HepG2 (cell line): ENCODE results near the gene POLR1D. TPM values are rescaled to one million over a fixed set of nuclear protein-coding genes. Genes with fewer than 3 reads are reported as not detected.
A peak's percentile ranks its signal among the peaks of the same experiment; 100 is the strongest.

ENCODE experiments used
- AGO2 ChIP-seq: fragments of 200-400 bp; formaldehyde crosslinking; optimal IDR thresholded peaks from 2 replicates; pipeline ENCODE3; 2017; ENCODE audit warnings: mild to moderate bottlenecking, low read depth, low read length, moderate library complexity
- ATF7-NPFF ChIP-seq: sonication (generic); formaldehyde crosslinking; IDR thresholded peaks from 2 replicates; pipeline ENCODE4 v1.8.1; 2023; ENCODE audit warnings: mild to moderate bottlenecking, low read depth, missing genetic modification reagents, moderate library complexity
- BORCS8-MEF2B ChIP-seq: sonication (generic); formaldehyde crosslinking; IDR thresholded peaks from 2 replicates; pipeline ENCODE4 v1.8.0; 2022; ENCODE audit warnings: mild to moderate bottlenecking, missing genetic modification reagents
- CBX2 ChIP-seq, 2 experiments: fragments of 200-600 bp in 1 of 2; sonication (generic); formaldehyde crosslinking in 1 of 2; IDR thresholded peaks; 2 replicates each; pipeline versions ENCODE4 v1.7.0 to v1.8.1; 2018 to 2022; ENCODE audit warnings: low read depth in 2 of 2, low read length in 1 of 2, mild to moderate bottlenecking in 1 of 2, missing genetic modification reagents in 1 of 2
- HMG20A ChIP-seq: IDR thresholded peaks from 2 replicates; pipeline ENCODE4 v1.6.1; 2016; ENCODE audit warnings: borderline replicate concordance
- MBNL3 ChIP-seq: fragments of 250-450 bp; sonication (Bioruptor Pico); conservative IDR thresholded peaks from 2 replicates; pipeline ENCODE4 v1.8.0; 2022; ENCODE audit warnings: mild to moderate bottlenecking, inconsistent platforms
- SIX1 ChIP-seq: sonication (generic); formaldehyde crosslinking; IDR thresholded peaks from 2 replicates; pipeline ENCODE4 v1.4.0; 2020; ENCODE audit warnings: missing genetic modification reagents, borderline replicate concordance
- SMC3 ChIP-seq: IDR thresholded peaks from 2 replicates; pipeline ENCODE4 v1.6.1; 2011; ENCODE audit warnings: low read length, improper control_type of control experiment
- TBL1XR1 ChIP-seq: fragments of 150-350 bp; IDR thresholded peaks from 2 replicates; pipeline ENCODE4 v1.6.1; 2014; ENCODE audit warnings: borderline replicate concordance, low read length; ENCODE audit not compliant: partially characterized antibody
- XRCC5 ChIP-seq: fragments of 200-400 bp; formaldehyde crosslinking; optimal IDR thresholded peaks from 2 replicates; pipeline ENCODE3; 2017; ENCODE audit warnings: mild to moderate bottlenecking, low read length
- ZC3H4 ChIP-seq: sonication (generic); formaldehyde crosslinking; IDR thresholded peaks from 2 replicates; pipeline ENCODE4 v1.4.0; 2020; ENCODE audit warnings: missing genetic modification reagents, borderline replicate concordance
- ZNF251 ChIP-seq: sonication (generic); formaldehyde crosslinking; IDR thresholded peaks from 2 replicates; pipeline ENCODE4 v1.9.0; 2021; ENCODE audit warnings: mild to moderate bottlenecking, missing genetic modification reagents
- ZNF543 ChIP-seq: sonication (generic); formaldehyde crosslinking; IDR thresholded peaks from 2 replicates; pipeline ENCODE4 v1.4.0; 2020; ENCODE audit warnings: mild to moderate bottlenecking, missing genetic modification reagents
- ZNF672 ChIP-seq: sonication (generic); formaldehyde crosslinking; IDR thresholded peaks from 2 replicates; pipeline ENCODE4 v1.8.1; 2022; ENCODE audit warnings: missing genetic modification reagents
- polyA plus RNA-seq, 8 experiments: library from polyadenylated mRNA; depleted of rRNA in 3 of 8; stranded (reverse) in 7 of 8; unstranded in 1 of 8; fragments of >200 nt; fragmentation: Illumina TruSeq in 4 of 8; extraction: Trizol in 4 of 8; gene quantifications; 2 replicates each; pipeline versions ENCODE4 v1.2.1 to v1.2.3, GENCODE V29; 2011 to 2016; ENCODE audit warnings: low read depth in 4 of 8, missing spikeins in 1 of 8, mixed read lengths in 1 of 8; ENCODE audit not compliant: insufficient read depth in 1 of 8
- total RNA-seq, 5 experiments: library from RNA; depleted of rRNA; stranded (reverse); fragments of >200 nt; fragmentation: Illumina TruSeq; extraction: Trizol; gene quantifications; 2 replicates each; pipeline ENCODE4 v1.2.3, GENCODE V29; 2016; ENCODE audit warnings: low read depth in 1 of 5
- TF ChIP-seq, protein P1 (sequence below): sonication (generic); formaldehyde crosslinking; IDR thresholded peaks from 2 replicates; pipeline ENCODE4 v1.8.1; 2023; ENCODE audit warnings: missing genetic modification reagents, inconsistent platforms, borderline replicate concordance
- TF ChIP-seq, protein P2 (sequence below): sonication (generic); formaldehyde crosslinking; IDR thresholded peaks from 2 replicates; pipeline ENCODE4 v1.5.1; 2020; ENCODE audit warnings: missing genetic modification reagents, mild to moderate bottlenecking, borderline replicate concordance
- TF ChIP-seq, protein P3 (sequence below): sonication (generic); formaldehyde crosslinking; conservative IDR thresholded peaks from 2 replicates; pipeline ENCODE4 v1.4.0; 2020; ENCODE audit warnings: missing genetic modification reagents
- TF ChIP-seq, protein P4 (sequence below): sonication (generic); formaldehyde crosslinking; IDR thresholded peaks from 2 replicates; pipeline ENCODE4 v1.5.0; 2020; ENCODE audit warnings: missing genetic modification reagents
- TF ChIP-seq, protein P5 (sequence below): sonication (generic); formaldehyde crosslinking; conservative IDR thresholded peaks from 2 replicates; pipeline ENCODE4 v1.8.1; 2023; ENCODE audit warnings: missing genetic modification reagents
- TF ChIP-seq, protein P6 (sequence below): sonication (generic); formaldehyde crosslinking; IDR thresholded peaks from 2 replicates; pipeline ENCODE4 v1.5.0; 2020; ENCODE audit warnings: mild to moderate bottlenecking, missing genetic modification reagents, borderline replicate concordance

The POLR1D gene
- total and polyA plus RNA-seq, 2 of the 13 experiments (the other 11 are each of a cell fraction or from before 2014, with no cell fraction given) = 183 to 490 TPM

DNA sequence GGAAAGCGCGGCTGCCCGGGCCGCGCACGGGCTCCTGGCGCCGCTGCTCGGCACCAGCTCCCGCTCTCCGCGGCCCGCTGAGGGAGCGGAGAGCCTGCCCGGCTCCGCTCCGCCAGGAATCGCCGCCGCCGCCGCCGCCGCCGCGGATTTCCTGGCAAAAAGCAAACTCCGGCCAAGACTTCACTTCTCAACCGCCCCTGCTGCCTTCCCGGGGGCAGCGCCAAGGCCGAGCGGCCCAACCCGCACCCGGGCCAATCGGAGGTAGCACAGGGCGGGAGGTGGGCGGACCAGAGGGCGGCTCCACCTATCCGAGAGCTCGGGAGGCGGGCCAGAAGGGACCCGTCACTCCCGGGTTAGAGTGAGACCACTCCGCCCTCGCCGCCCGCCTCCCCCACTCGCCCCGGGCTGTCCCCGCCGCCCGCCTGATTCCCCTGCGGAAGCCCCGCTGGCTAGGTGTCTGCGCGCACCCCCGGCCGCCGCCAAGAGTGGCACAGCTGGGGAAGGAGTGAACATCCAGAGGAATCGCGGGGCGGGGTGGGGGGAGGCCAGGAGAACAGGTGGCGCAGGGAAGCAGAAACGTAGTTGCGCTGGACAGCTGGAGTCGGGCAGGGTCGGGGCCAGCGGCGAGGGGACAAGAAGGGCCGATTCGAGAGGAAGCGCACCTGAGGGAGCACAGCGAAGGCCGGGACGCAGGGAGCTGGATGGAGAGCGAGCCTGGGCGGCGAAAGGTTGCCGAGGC is 1.1 kb upstream of the POLR1D start, which contains the start of gene LNX2 (continued):
- TF ChIP-seq, protein P1, sequence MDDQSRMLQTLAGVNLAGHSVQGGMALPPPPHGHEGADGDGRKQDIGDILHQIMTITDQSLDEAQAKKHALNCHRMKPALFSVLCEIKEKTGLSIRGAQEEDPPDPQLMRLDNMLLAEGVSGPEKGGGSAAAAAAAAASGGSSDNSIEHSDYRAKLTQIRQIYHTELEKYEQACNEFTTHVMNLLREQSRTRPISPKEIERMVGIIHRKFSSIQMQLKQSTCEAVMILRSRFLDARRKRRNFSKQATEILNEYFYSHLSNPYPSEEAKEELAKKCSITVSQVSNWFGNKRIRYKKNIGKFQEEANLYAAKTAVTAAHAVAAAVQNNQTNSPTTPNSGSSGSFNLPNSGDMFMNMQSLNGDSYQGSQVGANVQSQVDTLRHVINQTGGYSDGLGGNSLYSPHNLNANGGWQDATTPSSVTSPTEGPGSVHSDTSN (CRISPR knock-in tag) = no peak
- TF ChIP-seq MBNL3 (CRISPR knock-in tag) (no peak), TBL1XR1 (no peak), BORCS8-MEF2B (no peak), SMC3 (no peak), AGO2 (peak; percentile 30), ZC3H4 (CRISPR knock-in tag) (0 out of 2 replicates have a peak, but pooled peaks have one; percentile 48), ZNF251 (CRISPR knock-in tag) (no peak), ZNF543 (CRISPR knock-in tag) (no peak; the same call in 1 of the 2 replicates), ATF7-NPFF (peak; percentile 6; the same call in 1 of the 2 replicates), HMG20A (CRISPR knock-in tag) (no peak), ZNF672 (CRISPR knock-in tag) (no peak), CBX2 (IDR thresholded peaks at IDR 0.05; ENCODE audit: low read depth, low read length) (no peak), CBX2 (CRISPR knock-in tag; IDR thresholded peaks at IDR 0.05; ENCODE audit: low read depth) (no peak), SIX1 (no peak), XRCC5 (peak; percentile 4)
- TF ChIP-seq, protein P2, sequence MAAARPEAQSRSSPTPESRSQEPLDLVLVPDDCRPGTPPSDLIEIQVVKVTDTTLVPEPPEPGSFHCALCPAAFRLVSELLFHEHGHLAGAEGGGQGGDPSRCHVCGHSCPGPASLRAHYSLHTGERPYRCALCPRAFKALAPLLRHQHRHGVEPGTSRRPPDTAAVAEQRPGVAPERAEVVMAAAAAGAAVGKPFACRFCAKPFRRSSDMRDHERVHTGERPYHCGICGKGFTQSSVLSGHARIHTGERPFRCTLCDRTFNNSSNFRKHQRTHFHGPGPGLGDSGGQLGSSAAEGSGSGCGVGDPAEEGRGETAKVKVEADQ = no peak
- TF ChIP-seq, protein P3, sequence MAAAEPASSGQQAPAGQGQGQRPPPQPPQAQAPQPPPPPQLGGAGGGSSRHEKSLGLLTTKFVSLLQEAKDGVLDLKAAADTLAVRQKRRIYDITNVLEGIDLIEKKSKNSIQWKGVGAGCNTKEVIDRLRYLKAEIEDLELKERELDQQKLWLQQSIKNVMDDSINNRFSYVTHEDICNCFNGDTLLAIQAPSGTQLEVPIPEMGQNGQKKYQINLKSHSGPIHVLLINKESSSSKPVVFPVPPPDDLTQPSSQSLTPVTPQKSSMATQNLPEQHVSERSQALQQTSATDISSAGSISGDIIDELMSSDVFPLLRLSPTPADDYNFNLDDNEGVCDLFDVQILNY = no peak
- TF ChIP-seq, protein P4, sequence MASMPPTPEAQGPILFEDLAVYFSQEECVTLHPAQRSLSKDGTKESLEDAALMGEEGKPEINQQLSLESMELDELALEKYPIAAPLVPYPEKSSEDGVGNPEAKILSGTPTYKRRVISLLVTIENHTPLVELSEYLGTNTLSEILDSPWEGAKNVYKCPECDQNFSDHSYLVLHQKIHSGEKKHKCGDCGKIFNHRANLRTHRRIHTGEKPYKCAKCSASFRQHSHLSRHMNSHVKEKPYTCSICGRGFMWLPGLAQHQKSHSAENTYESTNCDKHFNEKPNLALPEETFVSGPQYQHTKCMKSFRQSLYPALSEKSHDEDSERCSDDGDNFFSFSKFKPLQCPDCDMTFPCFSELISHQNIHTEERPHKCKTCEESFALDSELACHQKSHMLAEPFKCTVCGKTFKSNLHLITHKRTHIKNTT (CRISPR knock-in tag) = no peak
- TF ChIP-seq, protein P5, sequence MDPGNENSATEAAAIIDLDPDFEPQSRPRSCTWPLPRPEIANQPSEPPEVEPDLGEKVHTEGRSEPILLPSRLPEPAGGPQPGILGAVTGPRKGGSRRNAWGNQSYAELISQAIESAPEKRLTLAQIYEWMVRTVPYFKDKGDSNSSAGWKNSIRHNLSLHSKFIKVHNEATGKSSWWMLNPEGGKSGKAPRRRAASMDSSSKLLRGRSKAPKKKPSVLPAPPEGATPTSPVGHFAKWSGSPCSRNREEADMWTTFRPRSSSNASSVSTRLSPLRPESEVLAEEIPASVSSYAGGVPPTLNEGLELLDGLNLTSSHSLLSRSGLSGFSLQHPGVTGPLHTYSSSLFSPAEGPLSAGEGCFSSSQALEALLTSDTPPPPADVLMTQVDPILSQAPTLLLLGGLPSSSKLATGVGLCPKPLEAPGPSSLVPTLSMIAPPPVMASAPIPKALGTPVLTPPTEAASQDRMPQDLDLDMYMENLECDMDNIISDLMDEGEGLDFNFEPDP (CRISPR knock-in tag) = no peak
- TF ChIP-seq, protein P6, sequence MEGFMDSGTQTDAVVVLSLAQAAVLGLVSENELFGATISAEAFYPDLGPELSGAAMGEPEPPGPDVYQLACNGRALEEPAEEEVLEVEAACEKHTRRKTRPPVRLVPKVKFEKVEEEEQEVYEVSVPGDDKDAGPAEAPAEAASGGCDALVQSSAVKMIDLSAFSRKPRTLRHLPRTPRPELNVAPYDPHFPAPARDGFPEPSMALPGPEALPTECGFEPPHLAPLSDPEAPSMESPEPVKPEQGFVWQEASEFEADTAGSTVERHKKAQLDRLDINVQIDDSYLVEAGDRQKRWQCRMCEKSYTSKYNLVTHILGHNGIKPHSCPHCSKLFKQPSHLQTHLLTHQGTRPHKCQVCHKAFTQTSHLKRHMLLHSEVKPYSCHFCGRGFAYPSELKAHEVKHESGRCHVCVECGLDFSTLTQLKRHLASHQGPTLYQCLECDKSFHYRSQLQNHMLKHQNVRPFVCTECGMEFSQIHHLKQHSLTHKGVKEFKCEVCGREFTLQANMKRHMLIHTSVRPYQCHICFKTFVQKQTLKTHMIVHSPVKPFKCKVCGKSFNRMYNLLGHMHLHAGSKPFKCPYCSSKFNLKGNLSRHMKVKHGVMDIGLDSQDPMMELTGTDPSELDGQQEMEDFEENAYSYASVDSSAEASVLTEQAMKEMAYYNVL (CRISPR knock-in tag) = no peak
